Choroid plexus epithelial cell (primary cell): ENCODE data around the gene MAGED1.

Experiments used
- DNase-seq: peaks from one replicate; pipeline ENCODE4 v3.0.0-alpha.2; 2010; ENCODE audit warnings: low read depth
- H3K4me3 ChIP-seq: 2 replicates; pipeline ENCODE4 v1.5.1; 2011; ENCODE audit warnings: low read depth, mild to moderate bottlenecking, control low read depth, low read length, moderate library complexity
- TF ChIP-seq, protein P1 (sequence below): conservative IDR thresholded peaks from 2 replicates; pipeline ENCODE4 v1.5.1; 2011; ENCODE audit warnings: low read depth, mild to moderate bottlenecking, control low read depth, inconsistent platforms, low read length, moderate library complexity

The MAGED1 gene

GRCh38 chrX:51922561-51922960, 29.1 kb downstream of the MAGED1 start:
- TF ChIP-seq, protein P1, sequence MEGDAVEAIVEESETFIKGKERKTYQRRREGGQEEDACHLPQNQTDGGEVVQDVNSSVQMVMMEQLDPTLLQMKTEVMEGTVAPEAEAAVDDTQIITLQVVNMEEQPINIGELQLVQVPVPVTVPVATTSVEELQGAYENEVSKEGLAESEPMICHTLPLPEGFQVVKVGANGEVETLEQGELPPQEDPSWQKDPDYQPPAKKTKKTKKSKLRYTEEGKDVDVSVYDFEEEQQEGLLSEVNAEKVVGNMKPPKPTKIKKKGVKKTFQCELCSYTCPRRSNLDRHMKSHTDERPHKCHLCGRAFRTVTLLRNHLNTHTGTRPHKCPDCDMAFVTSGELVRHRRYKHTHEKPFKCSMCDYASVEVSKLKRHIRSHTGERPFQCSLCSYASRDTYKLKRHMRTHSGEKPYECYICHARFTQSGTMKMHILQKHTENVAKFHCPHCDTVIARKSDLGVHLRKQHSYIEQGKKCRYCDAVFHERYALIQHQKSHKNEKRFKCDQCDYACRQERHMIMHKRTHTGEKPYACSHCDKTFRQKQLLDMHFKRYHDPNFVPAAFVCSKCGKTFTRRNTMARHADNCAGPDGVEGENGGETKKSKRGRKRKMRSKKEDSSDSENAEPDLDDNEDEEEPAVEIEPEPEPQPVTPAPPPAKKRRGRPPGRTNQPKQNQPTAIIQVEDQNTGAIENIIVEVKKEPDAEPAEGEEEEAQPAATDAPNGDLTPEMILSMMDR: no peak
- DNase-seq: no peak
- H3K4me3 ChIP-seq: no peak overlapping the region

GRCh38 chrX:51931566-51932150, 38.2 kb downstream of the MAGED1 start:
- TF ChIP-seq, protein P1: no peak
- no peak overlapping the region for H3K4me3 ChIP-seq
- DNase-seq: no peak
